Activated naive CD8-positive, alpha-beta T cell treated with anti-CD3 and anti-CD28 coated beads, Interleukin-2, amount 10 ng/mL, durations not matched to agents 7 days and 5 days (primary cell): ENCODE measurements around the gene PTPRD. TPM values are rescaled to one million over a fixed set of nuclear protein-coding genes. Genes with fewer than 3 reads are reported as not detected.

Experiments used
- ATAC-seq: fragments of 150-1000 bp; cut with Tn5 transposase; one replicate; pipeline ENCODE4 v1.10.0; 2021; ENCODE audit warnings: low read depth, moderate library complexity
- POLR2A ChIA-PET: fragments of 350-600 bp; sonication (Branson Sonifier 250); formaldehyde crosslinking; loops from one replicate; lab custom pipeline; 2021; ENCODE audit warnings: antibody characterized with exemption; lab: Charles Lee
- DNase-seq: peaks from one replicate; pipeline ENCODE4 v3.0.0; 2021
- H3K27ac Mint-ChIP-seq: one replicate; pipeline ENCODE4 v1.8.0; 2022; ENCODE audit warnings: mild to moderate bottlenecking, mixed read lengths
- H3K27me3 Mint-ChIP-seq: one replicate; pipeline ENCODE4 v1.8.0; 2022; ENCODE audit warnings: mild to moderate bottlenecking, moderate library complexity, mixed read lengths
- H3K36me3 Mint-ChIP-seq: one replicate; pipeline ENCODE4 v1.8.0; 2021; ENCODE audit warnings: mild to moderate bottlenecking, mixed read lengths
- H3K4me1 Mint-ChIP-seq: one replicate; pipeline ENCODE4 v1.8.0; 2021; ENCODE audit warnings: mixed read lengths
- H3K4me3 Mint-ChIP-seq: one replicate; pipeline ENCODE4 v1.8.0; 2022; ENCODE audit warnings: mild to moderate bottlenecking, moderate library complexity, mixed read lengths
- H3K9me3 Mint-ChIP-seq: one replicate; pipeline ENCODE4 v1.8.0; 2021; ENCODE audit warnings: mixed read lengths
- total RNA-seq, 2 experiments: library from RNA; stranded (reverse); gene quantifications; one replicate each; pipeline ENCODE4 v1.2.3, GENCODE V29; 2021

The PTPRD gene
- total RNA-seq, 2 experiments from 2014 or later, result not detected

- ATAC-seq (no peak), DNase-seq (no peak)
- Mint-ChIP-seq H3K9me3 (no peaks in the 10 kb centered on the region), H3K4me3 (no peak overlapping the region), H3K4me1 (no peaks in the 10 kb centered on the region), H3K27me3 (peaks cover 4% of the 10 kb centered on the region), H3K27ac (no peak overlapping the region), H3K36me3 (no peaks in the 10 kb centered on the region)
- POLR2A ChIA-PET, result no interaction called here
Measured at GRCh38 chr9:8611153-8611552, 2001.6 kb downstream of the PTPRD start.

- no peak overlapping the region for H3K4me3 Mint-ChIP-seq
- H3K36me3 Mint-ChIP-seq, result no peaks in the 10 kb centered on the region
- H3K4me1 Mint-ChIP-seq, result no peaks in the 10 kb centered on the region
- DNase-seq, result no peak
- H3K27me3 Mint-ChIP-seq, result peaks cover 4% of the 10 kb centered on the region
- H3K9me3 Mint-ChIP-seq, result no peaks in the 10 kb centered on the region
- POLR2A ChIA-PET, result no interaction called here
- H3K27ac Mint-ChIP-seq, result no peak overlapping the region
- no peak for ATAC-seq
Measured at GRCh38 chr9:8610256-8610655, 2002.5 kb downstream of the PTPRD start.

- H3K36me3 Mint-ChIP-seq, result no peaks in the 10 kb centered on the region
- POLR2A ChIA-PET, result no interaction called here
- H3K4me1 Mint-ChIP-seq, result no peaks in the 10 kb centered on the region
- H3K27ac Mint-ChIP-seq, result no peak overlapping the region
- no peak for ATAC-seq
- DNase-seq, result no peak
- H3K9me3 Mint-ChIP-seq, result no peaks in the 10 kb centered on the region
- H3K4me3 Mint-ChIP-seq, result no peak overlapping the region
- no peaks in the 10 kb centered on the region for H3K27me3 Mint-ChIP-seq
Measured at GRCh38 chr9:8605096-8605495, 2007.7 kb downstream of the PTPRD start.

GRCh38 chr9:8604201-8604600 lies 2008.6 kb downstream of the PTPRD start:
- Mint-ChIP-seq H3K27ac (no peak overlapping the region), H3K9me3 (no peaks in the 10 kb centered on the region)
- no peak for ATAC-seq

DNA sequence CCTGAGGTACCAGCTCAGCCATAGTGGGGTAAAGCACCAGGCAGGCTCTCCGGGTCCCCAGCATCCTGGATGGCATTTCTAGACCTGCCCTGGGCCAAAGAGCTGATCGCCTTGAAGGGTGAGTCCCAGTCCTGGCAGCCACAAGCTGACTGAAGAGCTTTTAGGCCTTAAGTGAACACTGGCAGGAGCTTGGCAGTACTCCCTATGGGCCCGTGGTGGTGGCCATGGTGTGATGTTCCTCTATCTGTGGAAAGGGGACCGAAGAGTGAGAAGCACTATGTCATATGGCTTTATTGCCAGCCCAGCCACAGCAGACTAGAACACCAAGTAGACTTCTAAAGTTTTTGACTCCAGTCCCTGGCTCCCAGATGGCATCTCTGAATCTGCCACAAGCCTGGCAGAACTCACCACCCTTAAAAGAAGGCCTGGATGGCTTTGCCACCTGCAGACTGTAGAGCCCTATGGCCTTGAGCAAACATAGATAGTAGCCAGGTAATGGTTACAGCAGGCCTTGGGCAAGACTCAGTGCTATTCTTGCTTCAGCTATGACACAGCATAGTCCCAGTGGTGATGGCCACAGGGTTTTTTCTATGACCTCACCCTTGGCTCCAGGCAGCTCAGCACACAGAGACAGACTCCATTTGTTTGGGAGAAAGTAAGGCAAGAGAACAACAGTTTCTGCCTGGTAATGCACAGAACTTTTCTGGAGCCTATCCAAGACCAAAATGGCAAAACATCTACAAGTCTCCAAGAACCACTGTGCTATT lies 2011.7 kb downstream of the PTPRD start:
- POLR2A ChIA-PET, result no interaction called here
- Mint-ChIP-seq H3K27me3 (no peaks in the 10 kb centered on the region), H3K4me1 (no peaks in the 10 kb centered on the region), H3K9me3 (no peaks in the 10 kb centered on the region), H3K36me3 (no peaks in the 10 kb centered on the region), H3K27ac (no peak overlapping the region), H3K4me3 (no peak overlapping the region)
- ATAC-seq (no peak), DNase-seq (no peak)

More at GRCh38 chr9:8604201-8604600, 2008.6 kb downstream of the PTPRD start:
- POLR2A ChIA-PET, result no interaction called here
- no peaks in the 10 kb centered on the region for H3K4me1 Mint-ChIP-seq
- no peaks in the 10 kb centered on the region for H3K36me3 Mint-ChIP-seq
- H3K27me3 Mint-ChIP-seq, result no peaks in the 10 kb centered on the region
- no peak for DNase-seq
- no peak overlapping the region for H3K4me3 Mint-ChIP-seq

DNA sequence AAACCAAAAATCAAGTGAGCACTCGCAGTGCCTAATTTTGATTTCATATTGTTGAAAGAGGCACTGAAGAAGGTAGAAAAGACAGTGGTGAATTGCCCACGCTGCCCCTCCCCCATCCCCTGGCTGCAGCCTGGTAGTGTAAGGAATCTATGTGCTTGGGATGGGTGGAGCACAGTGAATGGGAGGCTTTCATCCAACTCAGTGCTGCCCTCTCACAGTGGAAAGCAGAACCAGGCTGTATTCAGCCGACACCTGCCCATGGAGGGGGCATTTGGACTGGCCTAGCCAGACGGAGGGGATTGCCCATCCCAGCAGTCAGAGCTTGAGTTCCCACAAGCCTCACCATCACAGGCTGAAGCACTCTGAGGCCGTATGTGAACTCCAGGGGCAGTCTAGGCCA lies 2012.9 kb downstream of the PTPRD start:
- H3K9me3 Mint-ChIP-seq, result no peaks in the 10 kb centered on the region
- no peak overlapping the region for H3K27ac Mint-ChIP-seq
- H3K27me3 Mint-ChIP-seq, result no peaks in the 10 kb centered on the region
- POLR2A ChIA-PET, result no interaction called here
- H3K36me3 Mint-ChIP-seq, result no peaks in the 10 kb centered on the region
- H3K4me1 Mint-ChIP-seq, result no peaks in the 10 kb centered on the region
- DNase-seq (no peak), ATAC-seq (no peak)
- H3K4me3 Mint-ChIP-seq, result no peak overlapping the region

GRCh38 chr9:8589476-8589875 lies 2023.3 kb downstream of the PTPRD start:
- Mint-ChIP-seq H3K4me1 (no peaks in the 10 kb centered on the region), H3K27ac (no peak overlapping the region), H3K36me3 (no peaks in the 10 kb centered on the region), H3K4me3 (no peak overlapping the region), H3K9me3 (no peaks in the 10 kb centered on the region), H3K27me3 (no peaks in the 10 kb centered on the region)
- POLR2A ChIA-PET, result no interaction called here
- ATAC-seq, result no peak
- no peak for DNase-seq

DNA sequence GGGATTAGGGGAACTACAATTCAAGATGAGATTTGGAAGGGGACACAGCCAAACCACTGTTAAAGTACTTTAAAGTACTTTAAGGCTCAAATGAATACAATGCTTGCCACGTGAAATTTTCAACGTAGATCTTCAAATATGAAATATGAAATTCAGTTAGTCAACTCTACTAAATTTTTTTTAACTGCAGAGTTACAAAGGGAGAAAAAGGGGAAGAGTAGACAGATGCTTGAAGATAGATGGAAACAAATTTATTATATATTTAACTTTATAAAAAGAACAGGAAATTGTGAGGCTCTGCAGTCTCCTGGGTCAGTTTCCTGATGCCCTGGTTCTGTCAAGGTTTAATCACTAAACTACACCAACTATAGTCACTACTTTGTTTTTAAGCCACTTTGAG lies 2027.8 kb downstream of the PTPRD start:
- Mint-ChIP-seq H3K4me1 (no peaks in the 10 kb centered on the region), H3K36me3 (no peaks in the 10 kb centered on the region), H3K4me3 (no peak overlapping the region), H3K27me3 (no peaks in the 10 kb centered on the region), H3K27ac (no peak overlapping the region), H3K9me3 (no peaks in the 10 kb centered on the region)
- ATAC-seq (no peak), DNase-seq (no peak)
- POLR2A ChIA-PET, result no interaction called here

DNA sequence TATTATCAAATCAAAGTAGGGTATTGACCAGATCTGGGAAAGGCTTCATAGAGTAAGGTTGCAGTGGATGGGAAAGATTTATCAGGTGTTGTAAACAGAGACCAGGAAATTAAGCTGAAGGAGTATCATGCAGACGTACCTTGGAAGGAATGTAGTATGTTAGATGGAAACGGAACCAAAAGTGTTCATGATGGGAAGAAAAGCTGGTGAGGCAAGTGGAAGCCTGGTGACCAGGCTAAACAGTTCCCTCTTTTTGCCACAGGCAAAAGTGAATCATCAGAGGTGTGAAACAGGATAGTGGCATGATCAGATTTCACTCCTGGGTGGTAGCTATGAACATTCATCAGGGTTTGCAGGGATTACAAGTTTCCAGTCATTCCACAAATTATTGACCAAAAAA lies 2033.1 kb downstream of the PTPRD start:
- no peak overlapping the region for H3K4me3 Mint-ChIP-seq
- peaks cover 1% of the 10 kb centered on the region for H3K9me3 Mint-ChIP-seq
- POLR2A ChIA-PET, result no interaction called here
- ATAC-seq (no peak), DNase-seq (no peak)
- no peaks in the 10 kb centered on the region for H3K36me3 Mint-ChIP-seq
- H3K4me1 Mint-ChIP-seq, result no peaks in the 10 kb centered on the region
- no peak overlapping the region for H3K27ac Mint-ChIP-seq
- H3K27me3 Mint-ChIP-seq, result no peaks in the 10 kb centered on the region

GRCh38 chr9:8576741-8577140 lies 2036.1 kb downstream of the PTPRD start:
- Mint-ChIP-seq H3K4me1 (no peaks in the 10 kb centered on the region), H3K4me3 (no peak overlapping the region), H3K36me3 (no peaks in the 10 kb centered on the region), H3K9me3 (peaks cover 1% of the 10 kb centered on the region), H3K27ac (no peak overlapping the region), H3K27me3 (no peaks in the 10 kb centered on the region)
- ATAC-seq (no peak), DNase-seq (no peak)
- POLR2A ChIA-PET, result no interaction called here

DNA sequence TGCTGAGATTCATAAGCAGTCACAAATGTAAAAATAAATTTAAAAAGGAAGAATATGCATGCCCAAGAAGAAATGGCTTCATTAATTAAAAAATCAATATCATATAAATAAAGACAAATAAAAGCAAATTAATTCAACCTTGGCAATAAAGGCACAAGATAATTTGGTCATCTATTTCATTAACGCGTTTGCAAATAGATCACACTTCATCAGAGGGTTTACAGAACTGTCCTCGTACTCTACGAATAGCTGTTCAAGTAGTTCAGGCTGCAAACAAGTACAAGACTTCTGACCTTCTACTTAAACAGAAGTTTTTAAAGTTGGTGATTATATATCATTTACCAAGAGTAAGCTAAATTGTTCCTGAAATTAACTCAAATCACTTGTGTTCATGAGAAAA lies 2038.0 kb downstream of the PTPRD start:
- Mint-ChIP-seq H3K27me3 (no peaks in the 10 kb centered on the region), H3K4me1 (no peaks in the 10 kb centered on the region), H3K4me3 (no peak overlapping the region), H3K36me3 (no peaks in the 10 kb centered on the region), H3K9me3 (peaks cover 1% of the 10 kb centered on the region), H3K27ac (no peak overlapping the region)
- DNase-seq (no peak), ATAC-seq (no peak)
- POLR2A ChIA-PET, result no interaction called here

DNA sequence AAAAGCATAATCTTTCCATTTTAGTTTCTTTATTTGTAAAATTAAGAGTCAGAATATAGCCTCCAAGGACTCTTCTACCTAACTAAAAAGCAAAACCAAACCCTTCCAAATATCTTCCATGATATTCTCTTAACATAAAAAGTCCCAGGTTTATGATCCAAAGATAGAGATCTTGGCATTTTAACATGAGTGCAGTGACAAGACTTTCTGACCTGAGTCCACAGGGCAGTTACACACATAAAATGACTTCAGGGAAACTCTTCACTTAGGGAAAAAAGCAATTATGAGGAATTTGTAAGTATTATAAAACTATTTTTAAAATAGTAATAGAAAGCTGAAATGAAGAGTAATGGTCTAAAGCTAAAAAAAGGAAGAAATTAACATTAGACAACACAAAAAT lies 2040.6 kb downstream of the PTPRD start:
- POLR2A ChIA-PET, result no interaction called here
- Mint-ChIP-seq H3K27me3 (peaks cover 2% of the 10 kb centered on the region), H3K27ac (no peak overlapping the region), H3K9me3 (no peaks in the 10 kb centered on the region), H3K36me3 (no peaks in the 10 kb centered on the region), H3K4me3 (no peak overlapping the region), H3K4me1 (no peaks in the 10 kb centered on the region)
- DNase-seq (no peak), ATAC-seq (no peak)

DNA sequence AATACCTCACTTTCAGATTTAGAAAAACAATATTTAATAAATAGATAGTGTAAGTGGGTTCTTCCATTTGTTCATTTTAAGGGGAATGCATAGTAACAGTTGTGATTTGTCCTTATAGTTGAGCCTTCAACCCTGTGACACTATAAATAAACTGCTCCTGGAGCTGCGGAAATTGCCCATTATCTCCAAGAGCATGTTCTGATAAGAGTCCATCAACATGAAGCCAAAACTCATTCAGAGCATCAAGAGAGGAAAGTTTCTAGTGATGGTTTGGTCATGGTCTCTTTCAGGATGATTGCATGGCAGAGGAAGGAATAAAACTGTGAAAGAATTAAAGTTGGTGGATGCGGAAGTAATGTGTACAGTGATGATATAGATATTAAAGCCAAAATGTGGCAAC lies 2041.2 kb downstream of the PTPRD start:
- POLR2A ChIA-PET, result no interaction called here
- no peaks in the 10 kb centered on the region for H3K9me3 Mint-ChIP-seq
- ATAC-seq, result no peak
- H3K4me3 Mint-ChIP-seq, result no peak overlapping the region
- no peaks in the 10 kb centered on the region for H3K4me1 Mint-ChIP-seq
- H3K36me3 Mint-ChIP-seq, result no peaks in the 10 kb centered on the region
- H3K27ac Mint-ChIP-seq, result no peak overlapping the region
- peaks cover 2% of the 10 kb centered on the region for H3K27me3 Mint-ChIP-seq
- DNase-seq, result no peak

- Mint-ChIP-seq H3K9me3 (no peaks in the 10 kb centered on the region), H3K36me3 (no peaks in the 10 kb centered on the region), H3K4me3 (no peak overlapping the region), H3K27ac (no peak overlapping the region), H3K4me1 (no peaks in the 10 kb centered on the region), H3K27me3 (peaks cover 2% of the 10 kb centered on the region)
- DNase-seq (no peak), ATAC-seq (no peak)
- POLR2A ChIA-PET, result no interaction called here
Measured at GRCh38 chr9:8570776-8571175, 2042.0 kb downstream of the PTPRD start.
